ENCODE results near the gene HOXB2. TPM values are rescaled to one million over a fixed set of nuclear protein-coding genes. Genes with fewer than 3 reads are reported as not detected.

The HOXB2 gene
- total RNA-seq, 2 donors from 2014 or later: 4.1 to 9.5 TPM

DNA sequence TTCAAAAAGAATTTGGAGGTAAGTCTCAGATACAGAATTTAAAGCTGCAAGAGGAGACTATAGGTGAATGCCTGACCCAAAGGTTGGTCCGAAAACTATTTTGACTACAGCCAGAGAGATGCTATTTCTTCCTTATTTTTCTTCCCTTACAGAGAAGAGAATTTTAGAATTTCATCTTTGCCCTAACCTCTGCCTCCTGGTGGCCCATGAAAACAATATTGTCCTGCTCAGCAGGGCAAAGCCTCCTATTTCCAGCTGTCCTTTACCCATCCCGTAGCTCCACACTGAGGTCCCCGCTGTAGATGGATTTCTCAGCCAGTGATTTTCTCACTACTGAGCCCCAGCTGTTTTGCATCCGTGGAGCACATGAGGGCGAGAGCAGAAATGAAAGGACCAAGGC is 38.7 kb downstream of the HOXB2 start:
- Histone ChIP-seq H3K27me3 (replicated peaks; ENCODE audit: insufficient read depth) (no peaks in the 10 kb centered on the region), H3K27ac (no peak overlapping the region), H3K36me3 (no peaks in the 10 kb centered on the region), H3K9me3 (no peaks in the 10 kb centered on the region), H3K4me1 (replicated peaks) (no peaks in the 10 kb centered on the region), H3K4me3 (no peak overlapping the region)
- 91% methylated on average over 5 of the region's 5 CpGs for WGBS
- TF ChIP-seq POLR2AphosphoS5 (IDR thresholded peaks at IDR 0.05) (no peak), POLR2A (IDR thresholded peaks at IDR 0.05) (no peak)
- TF ChIP-seq, protein P1, sequence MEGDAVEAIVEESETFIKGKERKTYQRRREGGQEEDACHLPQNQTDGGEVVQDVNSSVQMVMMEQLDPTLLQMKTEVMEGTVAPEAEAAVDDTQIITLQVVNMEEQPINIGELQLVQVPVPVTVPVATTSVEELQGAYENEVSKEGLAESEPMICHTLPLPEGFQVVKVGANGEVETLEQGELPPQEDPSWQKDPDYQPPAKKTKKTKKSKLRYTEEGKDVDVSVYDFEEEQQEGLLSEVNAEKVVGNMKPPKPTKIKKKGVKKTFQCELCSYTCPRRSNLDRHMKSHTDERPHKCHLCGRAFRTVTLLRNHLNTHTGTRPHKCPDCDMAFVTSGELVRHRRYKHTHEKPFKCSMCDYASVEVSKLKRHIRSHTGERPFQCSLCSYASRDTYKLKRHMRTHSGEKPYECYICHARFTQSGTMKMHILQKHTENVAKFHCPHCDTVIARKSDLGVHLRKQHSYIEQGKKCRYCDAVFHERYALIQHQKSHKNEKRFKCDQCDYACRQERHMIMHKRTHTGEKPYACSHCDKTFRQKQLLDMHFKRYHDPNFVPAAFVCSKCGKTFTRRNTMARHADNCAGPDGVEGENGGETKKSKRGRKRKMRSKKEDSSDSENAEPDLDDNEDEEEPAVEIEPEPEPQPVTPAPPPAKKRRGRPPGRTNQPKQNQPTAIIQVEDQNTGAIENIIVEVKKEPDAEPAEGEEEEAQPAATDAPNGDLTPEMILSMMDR (IDR thresholded peaks at IDR 0.05): no peak
- intact Hi-C loops (cut with DNase I): no loop called here
- no peak for DNase-seq (ENCODE audit: low spot score)

GRCh38 chr17:48505788-48506187 is 39.1 kb downstream of the HOXB2 start:
- no peaks in the 10 kb centered on the region for H3K36me3 ChIP-seq
- no peaks in the 10 kb centered on the region for H3K4me1 ChIP-seq (replicated peaks)
- DNase-seq (ENCODE audit: low spot score): no peak
- H3K27me3 ChIP-seq (replicated peaks; ENCODE audit: insufficient read depth): no peaks in the 10 kb centered on the region
- H3K27ac ChIP-seq: no peak overlapping the region
- H3K9me3 ChIP-seq: no peaks in the 10 kb centered on the region
- 80% methylated on average over 1 of the region's 1 CpG for WGBS
- intact Hi-C loops (cut with DNase I): no loop called here
- no peak for TF ChIP-seq POLR2AphosphoS5 (IDR thresholded peaks at IDR 0.05)
- no peak for TF ChIP-seq POLR2A (IDR thresholded peaks at IDR 0.05)
- TF ChIP-seq, protein P1 (IDR thresholded peaks at IDR 0.05): no peak
- H3K4me3 ChIP-seq: no peak overlapping the region

- H3K27me3 ChIP-seq (replicated peaks; ENCODE audit: insufficient read depth): no peaks in the 10 kb centered on the region
- H3K36me3 ChIP-seq: no peaks in the 10 kb centered on the region
- TF ChIP-seq POLR2AphosphoS5 (IDR thresholded peaks at IDR 0.05) (no peak), POLR2A (IDR thresholded peaks at IDR 0.05) (no peak)
- TF ChIP-seq, protein P1 (IDR thresholded peaks at IDR 0.05): no peak
- no peaks in the 10 kb centered on the region for H3K9me3 ChIP-seq
- intact Hi-C loops (cut with DNase I): no loop called here
- H3K4me1 ChIP-seq (replicated peaks): no peaks in the 10 kb centered on the region
- DNase-seq (ENCODE audit: low spot score): no peak
- H3K4me3 ChIP-seq: no peak overlapping the region
- no peak overlapping the region for H3K27ac ChIP-seq
- WGBS: 100% methylated on average over 2 of the region's 2 CpGs
These were observed 40.0 kb downstream of the HOXB2 start for GRCh38 chr17:48504953-48505352.

- 65% methylated on average over 5 of the region's 5 CpGs for WGBS
- no peak overlapping the region for H3K27ac ChIP-seq
- TF ChIP-seq, protein P1 (IDR thresholded peaks at IDR 0.05): no peak
- TF ChIP-seq POLR2AphosphoS5 (IDR thresholded peaks at IDR 0.05): no peak
- TF ChIP-seq POLR2A (IDR thresholded peaks at IDR 0.05): no peak
- intact Hi-C loops (cut with DNase I): no loop called here
- no peak for DNase-seq (ENCODE audit: low spot score)
- H3K4me3 ChIP-seq: no peak overlapping the region
- H3K27me3 ChIP-seq (replicated peaks; ENCODE audit: insufficient read depth): no peaks in the 10 kb centered on the region
- no peaks in the 10 kb centered on the region for H3K36me3 ChIP-seq
- no peaks in the 10 kb centered on the region for H3K9me3 ChIP-seq
- no peaks in the 10 kb centered on the region for H3K4me1 ChIP-seq (replicated peaks)
These were observed 41.2 kb downstream of the HOXB2 start for GRCh38 chr17:48503747-48504146.

GRCh38 chr17:48502901-48503300 is 42.0 kb downstream of the HOXB2 start:
- H3K36me3 ChIP-seq: no peaks in the 10 kb centered on the region
- H3K4me3 ChIP-seq: no peak overlapping the region
- H3K4me1 ChIP-seq (replicated peaks): no peaks in the 10 kb centered on the region
- no peaks in the 10 kb centered on the region for H3K9me3 ChIP-seq
- intact Hi-C loops (cut with DNase I): no loop called here
- no peak for DNase-seq (ENCODE audit: low spot score)
- TF ChIP-seq POLR2A (IDR thresholded peaks at IDR 0.05): no peak
- TF ChIP-seq, protein P1 (IDR thresholded peaks at IDR 0.05): no peak
- TF ChIP-seq POLR2AphosphoS5 (IDR thresholded peaks at IDR 0.05): no peak
- H3K27me3 ChIP-seq (replicated peaks; ENCODE audit: insufficient read depth): no peaks in the 10 kb centered on the region
- whole genome bisulfite sequencing: 94% methylated on average over 4 of the region's 4 CpGs
- no peak overlapping the region for H3K27ac ChIP-seq

Data from prostate gland (tissue), 2 donors.